Suprapubic skin (tissue), 4 donors: ENCODE results near the gene KRTAP1-1. TPM values are rescaled to one million over a fixed set of nuclear protein-coding genes. Genes with fewer than 3 reads are reported as not detected.

Source experiments
- DNase-seq, 2 donors: peaks; one replicate each; pipeline ENCODE4 v3.0.0-alpha.2; 2019; ENCODE audit warnings: low spot score in 2 of 2
- H3K27ac ChIP-seq: fragments of 200-600 bp; sonication (generic); one replicate; pipeline ENCODE4 v1.5.1; 2019
- H3K27me3 ChIP-seq: fragments of 200-600 bp; sonication (generic); one replicate; pipeline ENCODE4 v1.5.1; 2019
- H3K36me3 ChIP-seq: fragments of 200-600 bp; sonication (generic); one replicate; pipeline ENCODE4 v1.5.1; 2019
- H3K4me1 ChIP-seq: fragments of 200-600 bp; sonication (generic); one replicate; pipeline ENCODE4 v1.5.1; 2019
- H3K4me3 ChIP-seq: fragments of 200-600 bp; sonication (generic); one replicate; pipeline ENCODE4 v1.5.1; 2019; ENCODE audit warnings: mild to moderate bottlenecking
- H3K9me3 ChIP-seq: fragments of 200-600 bp; sonication (generic); one replicate; pipeline ENCODE4 v1.5.1; 2019
- CTCF ChIP-seq, 2 donors: fragments of 200-600 bp in 1 of 2; fragments of 450-650 bp in 1 of 2; sonication (generic) in 1 of 2; IDR thresholded peaks; one replicate each; pipeline ENCODE4 v1.5.1; 2016 to 2019; ENCODE audit warnings: antibody characterized with exemption in 2 of 2, mild to moderate bottlenecking in 1 of 2, moderate library complexity in 1 of 2
- EP300 ChIP-seq: sonication (generic); formaldehyde crosslinking; IDR thresholded peaks from one replicate; pipeline ENCODE4 v1.6.1; 2017; ENCODE audit warnings: antibody characterized with exemption
- POLR2A ChIP-seq, 2 donors: fragments of 450-650 bp; IDR thresholded peaks; one replicate each; pipeline ENCODE4 v1.6.1; 2017; ENCODE audit warnings: antibody characterized with exemption in 2 of 2, mild to moderate bottlenecking in 2 of 2, moderate library complexity in 2 of 2
- POLR2AphosphoS5 ChIP-seq, 3 donors: sonication (generic); formaldehyde crosslinking; IDR thresholded peaks; one replicate each; pipeline ENCODE4 v1.6.1; 2017; ENCODE audit warnings: antibody characterized with exemption in 3 of 3
- WGBS: methylation state at CpG from one replicate; pipeline ENCODE4 v1.1.5; 2018; 5-methylcytosine and 5-hydroxymethylcytosine counted together
- total RNA-seq, 4 donors: library from RNA; depleted of rRNA; stranded (reverse); fragments of >200 nt; gene quantifications; one replicate each; pipeline ENCODE4 v1.1.0, GENCODE V29; 2016

The KRTAP1-1 gene
- total RNA-seq, 4 donors from 2014 or later = 9.9 to 165 (median 46.0) TPM; not detected in 1

GRCh38 chr17:41026715-41027471, 14.4 kb downstream of the KRTAP1-1 start, which contains the start of gene KRTAP1-5:
TSS of gene KRTAP1-5 (minus strand) at chr17:41027208. CDS start at chr17:41027155, 53 bp downstream.
- WGBS = 48% methylated on average over 9 of the region's 9 CpGs

GRCh38 chr17:41024697-41025096, 16.6 kb downstream of the KRTAP1-1 start:
- Histone ChIP-seq H3K4me3 (no peak overlapping the region), H3K9me3 (no peaks in the 10 kb centered on the region), H3K36me3 (no peaks in the 10 kb centered on the region), H3K27ac (no peak overlapping the region), H3K27me3 (peaks cover 12% of the 10 kb centered on the region), H3K4me1 (peaks cover 7% of the 10 kb centered on the region)
- no peak for TF ChIP-seq EP300
- TF ChIP-seq POLR2A (IDR thresholded peaks at IDR 0.05) = no peak
- no peak for TF ChIP-seq CTCF (IDR thresholded peaks at IDR 0.05)
- TF ChIP-seq POLR2AphosphoS5 (IDR thresholded peaks at IDR 0.05) = no peak
- DNase-seq = no peak
- 66% methylated on average over 3 of the region's 3 CpGs for WGBS

More at GRCh38 chr17:41026715-41027471, 14.4 kb downstream of the KRTAP1-1 start, which contains the start of gene KRTAP1-5:
- TF ChIP-seq POLR2AphosphoS5 (IDR thresholded peaks at IDR 0.05) = no peak
- TF ChIP-seq CTCF (IDR thresholded peaks at IDR 0.05) = no peak
- no peak for TF ChIP-seq POLR2A (IDR thresholded peaks at IDR 0.05)
- TF ChIP-seq EP300 = no peak
- H3K4me3 ChIP-seq = no peak within 1 kb of the TSS
- peaks cover 16% of the 10 kb centered on the region for H3K27me3 ChIP-seq
- no peak for DNase-seq
- no peaks in the 10 kb centered on the region for H3K9me3 ChIP-seq
- no peak within 1 kb of the TSS for H3K27ac ChIP-seq
- no peaks in the 10 kb centered on the region for H3K36me3 ChIP-seq
- H3K4me1 ChIP-seq = peaks cover 9% of the 10 kb centered on the region

- H3K9me3 ChIP-seq = no peaks in the 10 kb centered on the region
Observed at GRCh38 chr17:41020336-41020735, 20.9 kb downstream of the KRTAP1-1 start.

GRCh38 chr17:41019415-41019814, 21.8 kb downstream of the KRTAP1-1 start:
- no peaks in the 10 kb centered on the region for H3K36me3 ChIP-seq
- no peak overlapping the region for H3K4me3 ChIP-seq
- no peak for TF ChIP-seq EP300
- TF ChIP-seq POLR2A (IDR thresholded peaks at IDR 0.05) = no peak
- TF ChIP-seq CTCF (IDR thresholded peaks at IDR 0.05) = no peak
- TF ChIP-seq POLR2AphosphoS5 (IDR thresholded peaks at IDR 0.05) = no peak
- H3K9me3 ChIP-seq = no peaks in the 10 kb centered on the region
- H3K27me3 ChIP-seq = no peaks in the 10 kb centered on the region
- 88% methylated on average over 2 of the region's 3 CpGs for WGBS
- DNase-seq = no peak
- H3K27ac ChIP-seq = no peak overlapping the region
- H3K4me1 ChIP-seq = no peaks in the 10 kb centered on the region

More at GRCh38 chr17:41020336-41020735, 20.9 kb downstream of the KRTAP1-1 start:
- Histone ChIP-seq H3K4me3 (no peak overlapping the region), H3K27me3 (no peaks in the 10 kb centered on the region), H3K27ac (no peak overlapping the region), H3K4me1 (no peaks in the 10 kb centered on the region), H3K36me3 (no peaks in the 10 kb centered on the region)
- no peak for TF ChIP-seq POLR2A (IDR thresholded peaks at IDR 0.05)
- TF ChIP-seq EP300 = no peak
- TF ChIP-seq POLR2AphosphoS5 (IDR thresholded peaks at IDR 0.05) = no peak
- no peak for TF ChIP-seq CTCF (IDR thresholded peaks at IDR 0.05)
- no peak for DNase-seq

- Histone ChIP-seq H3K4me1 (no peaks in the 10 kb centered on the region), H3K36me3 (no peaks in the 10 kb centered on the region), H3K27ac (no peak overlapping the region), H3K27me3 (no peaks in the 10 kb centered on the region), H3K9me3 (no peaks in the 10 kb centered on the region), H3K4me3 (no peak overlapping the region)
- TF ChIP-seq POLR2AphosphoS5 (IDR thresholded peaks at IDR 0.05) = no peak
- no peak for DNase-seq
- 65% methylated on average over 3 of the region's 3 CpGs for WGBS
Observed at GRCh38 chr17:41018541-41018940, 22.7 kb downstream of the KRTAP1-1 start.
